Loucy (cell line): ENCODE results near the gene ZNF407.

Experiments
- H2AFZ ChIP-seq: fragments of 200-600 bp; sonication (generic); 2 replicates; pipeline ENCODE4 v1.6.0; 2016; ENCODE audit warnings: antibody characterized with exemption, mild to moderate bottlenecking, low read length, moderate library complexity
- H3F3A ChIP-seq: fragments of 200-600 bp; 2 replicates; pipeline ENCODE4 v1.6.0; 2016; ENCODE audit warnings: antibody characterized with exemption, low read depth, mild to moderate bottlenecking
- H3K27me3 ChIP-seq: fragments of 200-600 bp; sonication (generic); 2 replicates; pipeline ENCODE4 v1.6.1; 2014; ENCODE audit warnings: low read length, mild to moderate bottlenecking; ENCODE audit not compliant: insufficient read depth, poor library complexity, severe bottlenecking
- H3K36me3 ChIP-seq: fragments of 200-600 bp; sonication (generic); 2 replicates; pipeline ENCODE4 v1.6.1; 2016; ENCODE audit warnings: low read length; ENCODE audit not compliant: insufficient read depth
- H3K4me1 ChIP-seq: fragments of 200-600 bp; sonication (generic); 2 replicates; pipeline ENCODE4 v1.5.1; 2014; ENCODE audit warnings: low read length, mild to moderate bottlenecking; ENCODE audit not compliant: insufficient read depth, poor library complexity, severe bottlenecking
- H3K4me2 ChIP-seq: fragments of 200-600 bp; sonication (generic); 2 replicates; pipeline ENCODE4 v1.6.0; 2014; ENCODE audit warnings: antibody characterized with exemption, low read length, low read depth, mild to moderate bottlenecking; ENCODE audit not compliant: poor library complexity, severe bottlenecking
- H3K4me3 ChIP-seq: fragments of 200-600 bp; sonication (generic); 2 replicates; pipeline ENCODE4 v1.5.1; 2014; ENCODE audit warnings: low read length, mild to moderate bottlenecking, mixed read lengths; ENCODE audit not compliant: poor library complexity, severe bottlenecking
- H3K79me2 ChIP-seq: fragments of 200-600 bp; sonication (generic); 2 replicates; pipeline ENCODE4 v1.6.1; 2014; ENCODE audit warnings: low read length; ENCODE audit not compliant: insufficient read depth
- H3K9ac ChIP-seq: fragments of 200-600 bp; sonication (generic); 2 replicates; pipeline ENCODE4 v1.6.0; 2014; ENCODE audit warnings: mild to moderate bottlenecking, low read depth, low read length, moderate library complexity; ENCODE audit not compliant: poor library complexity, severe bottlenecking
- H3K9me2 ChIP-seq: fragments of 200-600 bp; sonication (generic); replicated peaks from 2 replicates; pipeline ENCODE4 v1.6.1; 2016; ENCODE audit warnings: low read depth, low read length, mixed read lengths
- H3K9me3 ChIP-seq: fragments of 200-600 bp; sonication (generic); 2 replicates; pipeline ENCODE4 v1.6.1; 2014; ENCODE audit warnings: mild to moderate bottlenecking, antibody characterized with exemption, low read length, low read depth; ENCODE audit not compliant: insufficient read depth
- H4K20me1 ChIP-seq: fragments of 200-600 bp; sonication (generic); 2 replicates; pipeline ENCODE4 v1.6.0; 2014; ENCODE audit warnings: antibody characterized with exemption, low read length, mild to moderate bottlenecking; ENCODE audit not compliant: insufficient read depth, poor library complexity, severe bottlenecking
- CTCF ChIP-seq: fragments of 200-600 bp; sonication (generic); conservative IDR thresholded peaks from 2 replicates; pipeline ENCODE4 v1.5.1; 2014; ENCODE audit warnings: mild to moderate bottlenecking, antibody characterized with exemption, low read length
- EZH2phosphoT487 ChIP-seq: fragments of 200-600 bp; IDR thresholded peaks from 2 replicates; pipeline ENCODE4 v1.6.1; 2018; ENCODE audit warnings: antibody characterized with exemption, mild to moderate bottlenecking, moderate library complexity, borderline replicate concordance

The ZNF407 gene

GRCh38 chr18:74632856-74633255 is 35.2 kb downstream of the ZNF407 start:
- Histone ChIP-seq H3K4me2 (peak overlapping the region; percentile 63), H3K9ac (no peak overlapping the region), H4K20me1 (no peaks in the 10 kb centered on the region), H3K9me3 (no peaks in the 10 kb centered on the region), H3K36me3 (peaks cover 22% of the 10 kb centered on the region; the same call in 1 of the 2 replicates), H3K4me1 (peaks cover 23% of the 10 kb centered on the region), H3K9me2 (no peaks in the 10 kb centered on the region), H3K79me2 (no peaks in the 10 kb centered on the region), H2AFZ (no peak overlapping the region), H3K27me3 (no peaks in the 10 kb centered on the region), H3K4me3 (no peak overlapping the region), H3F3A (peaks cover 13% of the 10 kb centered on the region; the same call in 1 of the 2 replicates)
- TF ChIP-seq EZH2phosphoT487, result no peak
- no peak for TF ChIP-seq CTCF

GRCh38 chr18:74633652-74634352 is 36.1 kb downstream of the ZNF407 start:
- Histone ChIP-seq H3K4me1 (peaks cover 23% of the 10 kb centered on the region), H3K9ac (no peak overlapping the region), H3K4me2 (no peak overlapping the region), H3K9me3 (no peaks in the 10 kb centered on the region), H3K27me3 (no peaks in the 10 kb centered on the region), H3K79me2 (no peaks in the 10 kb centered on the region), H2AFZ (no peak overlapping the region), H3K9me2 (no peaks in the 10 kb centered on the region), H4K20me1 (no peaks in the 10 kb centered on the region), H3F3A (peaks cover 13% of the 10 kb centered on the region; the same call in 1 of the 2 replicates), H3K36me3 (peaks cover 22% of the 10 kb centered on the region; the same call in 1 of the 2 replicates), H3K4me3 (no peak overlapping the region)
- TF ChIP-seq CTCF (no peak), EZH2phosphoT487 (no peak)

- Histone ChIP-seq H3F3A (peaks cover 13% of the 10 kb centered on the region; the same call in 1 of the 2 replicates), H4K20me1 (no peaks in the 10 kb centered on the region), H3K9ac (no peak overlapping the region), H2AFZ (no peak overlapping the region), H3K4me1 (peaks cover 22% of the 10 kb centered on the region), H3K79me2 (no peaks in the 10 kb centered on the region), H3K36me3 (peaks cover 22% of the 10 kb centered on the region; the same call in 1 of the 2 replicates), H3K9me2 (no peaks in the 10 kb centered on the region), H3K9me3 (no peaks in the 10 kb centered on the region), H3K27me3 (no peaks in the 10 kb centered on the region), H3K4me2 (no peak overlapping the region), H3K4me3 (no peak overlapping the region)
- TF ChIP-seq EZH2phosphoT487, result no peak
- TF ChIP-seq CTCF, result no peak
These were observed 37.7 kb downstream of the ZNF407 start for GRCh38 chr18:74635224-74635975.
